HG03064 (cell line): ENCODE data around the gene FAM72C.
"Not testable (repeated sequence)": the region's sequence is repeated elsewhere in the genome, so short reads cannot be mapped to it uniquely, and the experiment has no call there.

ENCODE experiments used
- ATAC-seq: cut with Tn5 transposase; IDR thresholded peaks from one replicate; pipeline ENCODE4 v1.9.1; 2021; ENCODE audit warnings: low read depth; ENCODE audit not compliant: unreplicated experiment

FAM72C gene

GRCh38 chr1:143987868-143988267, 16.1 kb upstream of the FAM72C start:
- ATAC-seq = not testable (repeated sequence)

DNA sequence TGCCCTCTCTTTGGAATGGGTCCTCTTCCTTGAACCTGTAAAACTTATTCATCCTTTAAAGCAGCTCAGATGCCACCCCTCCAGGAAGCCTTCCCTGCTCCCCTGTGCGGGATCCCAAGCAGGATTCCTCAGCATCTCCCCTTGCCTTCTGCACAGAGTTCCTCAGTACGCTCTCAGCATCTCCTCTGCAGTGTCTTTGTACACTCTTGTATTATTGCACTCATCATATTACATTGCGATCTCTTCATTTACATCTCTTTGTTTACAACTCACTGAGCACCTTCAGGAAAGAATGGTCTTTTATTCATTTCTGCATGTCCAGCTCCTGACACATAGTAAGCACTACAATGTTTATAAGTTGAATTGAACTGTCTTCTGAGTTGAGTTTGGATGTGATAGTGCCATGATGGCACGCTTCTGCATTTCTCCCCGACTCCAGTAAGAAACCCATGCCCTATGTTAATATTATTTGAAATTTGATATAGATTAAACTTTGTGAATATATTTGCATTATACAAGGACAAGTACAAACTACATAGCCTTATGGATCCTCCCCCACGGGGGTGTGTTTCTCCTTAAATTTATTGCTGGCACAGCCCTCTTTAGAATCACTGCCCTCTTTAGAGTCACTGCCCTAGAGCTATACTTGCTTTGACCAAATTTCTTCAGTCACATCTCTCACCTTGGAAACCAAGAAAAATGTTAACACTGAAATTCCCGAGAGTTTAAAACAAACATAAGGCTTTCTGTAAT, 13.1 kb upstream of the FAM72C start:
- ATAC-seq = not testable (repeated sequence)

DNA sequence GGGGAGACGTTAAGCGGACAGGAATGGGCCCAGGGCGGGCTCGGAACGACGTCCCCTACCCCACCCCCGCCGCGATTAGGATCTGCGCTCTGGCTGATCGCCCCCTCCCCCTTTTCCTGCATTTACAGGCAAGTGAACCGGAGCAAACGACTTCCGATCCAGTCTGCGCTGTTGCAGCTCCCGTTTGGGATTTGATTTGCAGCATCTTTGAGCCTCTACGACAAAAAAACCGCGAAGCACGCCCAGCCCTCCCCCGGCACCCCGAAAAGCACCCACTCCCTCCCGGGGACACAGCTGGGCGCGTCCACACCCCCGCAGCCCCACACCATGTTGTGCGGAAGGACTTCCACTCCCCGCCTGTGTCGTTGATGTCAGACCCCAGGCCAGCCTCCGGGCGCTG, 2.6 kb upstream of the FAM72C start:
- ATAC-seq = not testable (repeated sequence)

- not testable (repeated sequence) for ATAC-seq
These were observed 2.2 kb upstream of the FAM72C start for GRCh38 chr1:143973876-143974414.

DNA sequence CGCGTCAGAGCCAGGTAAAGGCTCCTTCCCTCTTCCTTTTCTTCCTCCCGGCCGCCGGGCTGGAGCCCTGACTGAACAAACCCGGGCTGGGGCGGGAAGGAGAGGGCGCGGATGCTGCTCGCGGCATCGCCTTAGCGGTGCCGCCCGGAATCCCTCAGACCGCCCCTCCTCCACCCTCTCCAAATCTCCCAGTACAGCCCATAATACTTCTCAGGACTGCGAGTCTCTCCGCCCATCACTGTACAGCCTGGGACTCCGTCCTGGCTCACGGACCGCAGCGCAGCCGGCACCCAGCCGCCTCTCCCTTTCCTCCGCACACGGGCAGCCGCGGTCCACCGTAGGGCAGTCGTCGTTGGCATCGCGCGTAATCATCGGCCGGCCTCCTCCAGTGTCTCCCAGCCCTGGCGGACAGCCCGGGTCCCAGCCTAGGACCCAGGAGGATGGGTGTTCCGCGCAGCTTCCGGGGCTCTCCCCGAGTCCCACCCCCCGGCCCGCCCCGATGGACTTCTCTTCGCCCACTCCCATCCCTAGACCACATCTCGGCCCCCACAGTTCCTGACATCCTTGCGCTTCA, 1.1 kb upstream of the FAM72C start:
- ATAC-seq = peak; percentile 9

DNA sequence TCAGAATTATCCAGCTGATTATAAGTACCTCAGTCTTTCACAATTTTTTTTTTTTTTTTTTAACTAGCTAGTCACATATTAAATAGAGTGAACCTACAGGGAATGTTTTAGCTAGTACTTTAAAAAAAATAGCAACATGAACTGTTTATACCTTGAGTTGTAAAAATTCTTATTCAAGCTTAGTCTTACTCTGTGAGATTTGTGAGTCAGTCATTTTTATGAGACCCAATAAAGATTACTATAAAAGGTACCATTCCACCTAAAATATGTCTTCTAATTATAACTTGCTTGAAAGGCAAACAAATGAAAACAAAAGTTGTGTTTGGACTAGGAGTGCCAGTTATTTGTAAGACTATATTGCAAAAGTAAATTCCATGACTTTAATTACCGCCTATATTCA, 5.9 kb downstream of the FAM72C start:
- not testable (repeated sequence) for ATAC-seq

DNA sequence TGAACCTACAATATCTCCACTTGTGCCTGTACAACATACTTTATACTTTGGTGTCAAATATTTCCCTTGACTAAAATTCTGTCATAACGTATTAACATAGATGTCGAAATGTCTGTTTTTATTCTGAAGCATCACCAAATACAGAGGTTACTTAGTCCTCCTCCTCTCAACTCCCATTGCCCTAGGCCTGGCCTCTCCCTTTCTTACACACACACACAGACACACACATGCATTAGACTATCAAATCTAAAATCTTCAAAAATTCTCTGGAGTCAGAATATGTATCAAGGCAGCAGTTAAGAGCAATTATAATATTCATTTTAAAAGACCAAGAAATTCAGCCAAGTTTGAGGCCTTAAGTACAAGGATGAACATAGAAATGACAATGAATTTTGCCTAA, 7.5 kb downstream of the FAM72C start:
- not testable (repeated sequence) for ATAC-seq

DNA sequence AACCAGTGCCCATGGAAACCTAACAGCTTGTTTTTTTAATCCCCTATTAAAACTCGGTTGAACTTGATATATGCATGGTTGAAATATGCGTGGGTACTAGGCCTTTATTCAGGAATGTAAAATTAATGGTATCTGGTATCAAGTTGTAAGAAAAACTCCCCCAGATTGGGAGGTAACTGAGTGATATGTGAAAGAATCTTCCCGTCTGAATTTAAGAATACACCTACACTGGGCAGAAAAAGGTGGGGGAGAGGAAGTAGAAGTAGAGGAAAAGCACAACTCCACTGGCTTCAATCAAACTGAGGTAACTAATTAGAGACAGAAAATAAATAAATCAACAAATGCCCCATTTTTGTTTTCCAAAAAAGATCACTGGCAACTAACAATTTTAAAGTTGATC, 15.9 kb downstream of the FAM72C start:
- not testable (repeated sequence) for ATAC-seq

GRCh38 chr1:143952913-143953312, 18.9 kb downstream of the FAM72C start:
- ATAC-seq = not testable (repeated sequence)

DNA sequence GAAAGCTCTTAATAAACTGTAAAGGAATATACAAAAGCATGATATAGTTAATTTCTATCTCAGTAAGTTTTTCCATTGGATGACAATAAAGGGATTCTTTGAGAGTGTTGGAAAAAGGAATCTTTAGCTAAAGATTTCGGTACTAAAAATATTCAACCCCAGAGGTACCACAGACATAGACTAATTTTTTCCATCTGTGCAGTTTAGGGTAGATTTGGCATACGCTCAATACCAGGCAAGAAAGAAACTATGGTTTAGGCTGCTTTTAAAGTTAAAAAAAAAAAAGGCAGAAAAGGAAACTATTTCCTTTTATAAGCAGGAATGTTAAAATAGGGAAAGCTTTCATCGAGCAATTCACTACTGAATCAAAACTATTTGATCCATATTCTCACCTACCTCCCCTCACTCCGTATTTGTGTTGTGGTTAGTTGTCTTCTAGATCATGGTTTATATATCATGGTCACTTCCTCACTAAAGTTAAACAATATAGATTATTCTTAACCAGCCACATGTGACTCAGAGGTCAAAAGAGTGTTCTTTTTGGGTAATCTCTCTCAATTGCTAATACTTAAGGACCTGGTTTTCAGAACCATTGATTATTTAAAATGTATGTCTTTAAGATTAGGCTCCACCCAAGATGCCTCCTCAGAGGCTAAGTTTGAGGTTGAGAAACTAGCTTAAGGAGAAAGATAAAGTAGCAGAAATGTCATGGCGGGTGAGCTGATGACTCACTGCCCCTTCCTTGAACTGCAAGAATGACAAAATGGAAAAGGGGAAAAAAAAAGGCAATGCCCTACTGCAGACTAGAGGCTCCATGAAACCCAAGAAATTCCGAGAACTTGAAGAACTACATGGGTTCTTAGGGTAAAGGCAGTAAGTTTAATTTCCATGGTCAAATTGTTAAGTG, 20.0 kb downstream of the FAM72C start:
- ATAC-seq = not testable (repeated sequence)

GRCh38 chr1:143947749-143948148, 24.0 kb downstream of the FAM72C start:
- not testable (repeated sequence) for ATAC-seq

GRCh38 chr1:143945253-143945652, 26.5 kb downstream of the FAM72C start:
- not testable (repeated sequence) for ATAC-seq

DNA sequence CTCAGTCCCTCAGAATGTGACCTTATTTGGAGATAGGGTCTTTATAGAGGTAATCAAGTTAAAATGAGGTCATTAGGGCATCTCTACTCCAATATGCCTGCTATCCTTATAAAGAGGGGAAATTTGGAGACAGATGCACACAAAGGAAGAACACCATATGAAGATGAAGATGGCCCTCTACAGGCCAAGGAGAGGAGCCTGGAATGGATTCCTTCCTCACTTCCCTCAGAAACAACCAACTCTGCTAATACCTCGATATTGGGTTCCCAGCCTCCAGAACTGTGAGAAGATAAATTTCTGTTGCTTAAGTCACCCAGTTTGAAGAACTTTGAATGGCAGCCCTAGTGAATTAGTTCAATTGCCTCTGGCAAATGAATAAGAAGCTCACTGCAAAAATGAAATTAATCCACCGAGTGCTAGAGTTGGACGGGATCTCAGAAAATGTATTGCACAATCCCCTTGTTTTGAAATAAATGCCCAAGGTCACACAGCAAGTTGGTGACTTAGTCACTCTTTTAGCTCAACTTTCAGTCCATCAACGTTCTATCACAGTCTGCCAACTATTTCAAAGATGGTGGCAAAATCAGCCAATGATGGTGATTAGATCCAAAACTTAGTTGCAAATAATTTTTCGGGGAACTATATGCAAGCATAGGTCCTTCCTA, 27.1 kb downstream of the FAM72C start:
- not testable (repeated sequence) for ATAC-seq

DNA sequence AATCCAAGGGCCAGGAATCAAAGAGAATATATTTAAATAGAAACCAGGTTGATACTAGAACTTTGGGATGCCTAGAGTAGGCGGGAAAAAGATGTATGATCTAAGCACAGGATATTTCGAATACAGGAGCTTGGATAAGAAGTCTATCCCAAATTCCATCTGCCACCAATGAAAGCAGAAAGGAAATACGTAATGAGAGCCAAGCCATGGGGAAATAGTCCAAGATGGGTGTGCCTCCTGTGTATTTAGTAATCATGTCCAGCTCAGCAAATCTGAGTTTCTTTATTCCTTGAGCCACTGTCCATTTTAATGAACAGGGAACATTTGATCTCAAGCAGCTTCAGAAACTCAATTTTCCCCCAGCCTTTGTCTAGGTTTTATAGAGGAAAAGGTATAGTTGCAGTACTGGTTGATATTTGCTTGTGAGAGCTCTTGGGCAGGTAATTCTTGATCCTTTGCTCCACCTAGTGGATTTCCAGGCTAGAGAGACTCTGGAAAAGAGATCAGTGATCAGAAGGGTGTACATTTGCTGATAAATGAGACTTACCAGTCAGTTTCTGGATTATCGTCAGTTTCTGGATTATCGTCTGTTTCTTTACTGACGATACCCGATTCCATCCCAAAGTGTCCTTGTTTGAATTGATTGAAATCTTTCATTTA, 28.3 kb downstream of the FAM72C start:
- not testable (repeated sequence) for ATAC-seq

DNA sequence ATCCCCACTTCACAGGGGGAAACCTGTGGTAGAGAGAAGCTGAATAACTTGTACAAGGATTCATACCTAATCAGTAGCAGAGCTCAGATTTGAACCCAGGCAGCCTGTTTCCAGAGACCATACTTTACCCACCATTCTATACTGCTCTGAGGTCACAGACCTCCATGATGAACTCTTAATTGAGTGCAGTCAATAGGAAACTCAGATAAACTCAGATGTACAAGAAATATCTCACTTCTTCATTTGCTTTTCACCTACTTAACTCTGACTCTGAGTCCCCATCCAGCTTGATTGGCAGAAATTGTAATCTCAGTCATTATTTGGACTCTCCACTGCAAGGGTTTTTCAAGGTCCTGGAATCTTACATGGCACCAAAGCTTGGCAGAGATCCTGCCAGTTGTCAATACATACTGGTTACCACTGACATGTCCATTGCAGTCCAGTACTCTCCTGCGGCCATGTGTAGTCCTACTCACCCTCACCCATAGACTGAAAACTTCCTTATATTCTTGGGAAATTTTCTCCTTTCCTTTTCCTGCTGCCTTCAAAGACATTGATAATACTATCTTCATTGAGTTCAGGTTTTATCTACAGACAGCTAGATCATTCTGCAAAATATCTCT, 29.4 kb downstream of the FAM72C start:
- ATAC-seq = not testable (repeated sequence)

DNA sequence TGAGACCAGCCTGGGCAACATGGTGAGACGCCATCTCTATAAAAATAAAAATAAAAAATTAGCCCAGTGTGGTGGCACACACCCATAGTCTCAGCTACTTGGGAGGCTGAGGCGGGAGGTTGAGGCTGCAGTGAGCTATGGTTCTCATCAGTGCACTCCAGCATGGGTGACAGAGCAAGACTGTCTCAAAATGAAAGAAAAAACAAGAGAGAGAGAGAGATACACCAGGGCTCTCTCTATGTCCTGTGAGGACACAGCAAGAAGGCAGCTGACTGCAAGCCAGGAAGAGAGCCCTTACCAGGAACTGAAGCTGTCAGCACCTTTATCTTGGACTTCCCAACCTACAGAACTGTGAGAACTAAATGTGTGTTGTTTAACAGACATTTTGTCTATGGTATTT, 32.1 kb downstream of the FAM72C start:
- not testable (repeated sequence) for ATAC-seq

- not testable (repeated sequence) for ATAC-seq
These were observed 32.9 kb downstream of the FAM72C start for GRCh38 chr1:143938922-143939321.

DNA sequence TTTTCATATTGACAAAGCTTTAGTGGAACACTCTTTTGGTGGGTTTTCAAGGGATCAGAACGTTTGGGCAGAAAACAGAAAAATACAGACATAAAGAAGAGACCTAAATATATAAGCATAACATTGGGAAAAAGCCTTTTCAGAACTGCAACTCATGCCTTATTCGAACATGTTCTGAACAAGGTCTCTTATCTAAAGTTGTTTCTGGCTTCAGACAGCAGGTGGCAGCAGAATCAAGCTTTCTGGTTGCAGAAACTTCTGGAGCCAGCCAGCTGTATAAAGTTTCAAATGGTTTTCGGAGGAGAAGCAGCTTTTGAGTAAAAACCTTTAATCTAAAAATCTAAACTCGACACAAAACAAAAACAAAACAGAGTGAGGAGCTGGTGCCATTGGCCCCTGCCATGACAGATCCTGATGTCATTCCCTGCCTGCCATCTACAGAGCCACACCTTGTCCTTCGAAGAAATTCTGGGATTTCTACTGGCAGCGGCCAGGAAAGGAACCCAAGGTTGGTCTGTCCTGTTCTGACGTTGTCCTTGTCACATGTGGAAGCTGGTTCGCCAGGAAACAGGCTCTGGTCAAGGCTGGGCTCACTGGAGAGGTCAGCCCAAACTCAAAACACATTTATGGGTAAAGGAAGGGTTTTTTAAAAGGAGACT, 35.2 kb downstream of the FAM72C start:
- not testable (repeated sequence) for ATAC-seq

DNA sequence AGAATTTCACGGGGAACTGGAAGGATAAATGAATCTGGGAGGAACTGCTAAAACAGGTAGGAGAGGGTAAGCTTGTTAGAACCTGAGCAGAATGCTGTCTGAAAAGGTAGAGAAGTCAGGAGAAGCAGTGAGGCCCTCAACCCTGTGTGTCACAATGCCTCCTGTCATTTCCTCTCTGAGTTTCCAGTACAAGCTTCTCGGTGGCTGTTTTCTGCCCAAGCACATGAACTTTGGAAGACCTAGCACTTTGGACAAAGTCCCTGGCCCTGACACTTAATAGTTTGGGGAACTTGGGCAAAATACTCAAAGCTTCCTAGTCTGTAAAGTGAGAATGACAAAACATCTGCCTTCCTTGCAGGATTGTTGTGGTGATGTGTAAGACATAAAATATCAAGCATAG, 52.7 kb downstream of the FAM72C start:
- ATAC-seq = not testable (repeated sequence)
